Adrenal gland (tissue), 5 donors: Measurements from ENCODE around the gene HOXD4.
A peak's percentile ranks its signal among the peaks of the same experiment; 100 is the strongest.

Experiments used
- CTCF ChIP-seq, 6 experiments: fragments of 450-650 bp in 4 of 6; fragments of 200-600 bp in 2 of 6; sonication (generic) in 1 of 6; IDR thresholded peaks; 1 replicate in 5 of 6; 2 replicates in 1 of 6; pipeline versions ENCODE4 v1.5.1 to v1.8.0; 2016 to 2021; ENCODE audit warnings: antibody characterized with exemption in 6 of 6, mild to moderate bottlenecking in 2 of 6, moderate library complexity in 1 of 6
- POLR2A ChIP-seq, 2 donors: fragments of 450-650 bp; IDR thresholded peaks; one replicate each; pipeline ENCODE4 v1.6.1; 2017; ENCODE audit warnings: antibody characterized with exemption in 2 of 2, mild to moderate bottlenecking in 2 of 2, moderate library complexity in 1 of 2
- donor health status: DM: no; HTN: no; CAD: no.

DNA sequence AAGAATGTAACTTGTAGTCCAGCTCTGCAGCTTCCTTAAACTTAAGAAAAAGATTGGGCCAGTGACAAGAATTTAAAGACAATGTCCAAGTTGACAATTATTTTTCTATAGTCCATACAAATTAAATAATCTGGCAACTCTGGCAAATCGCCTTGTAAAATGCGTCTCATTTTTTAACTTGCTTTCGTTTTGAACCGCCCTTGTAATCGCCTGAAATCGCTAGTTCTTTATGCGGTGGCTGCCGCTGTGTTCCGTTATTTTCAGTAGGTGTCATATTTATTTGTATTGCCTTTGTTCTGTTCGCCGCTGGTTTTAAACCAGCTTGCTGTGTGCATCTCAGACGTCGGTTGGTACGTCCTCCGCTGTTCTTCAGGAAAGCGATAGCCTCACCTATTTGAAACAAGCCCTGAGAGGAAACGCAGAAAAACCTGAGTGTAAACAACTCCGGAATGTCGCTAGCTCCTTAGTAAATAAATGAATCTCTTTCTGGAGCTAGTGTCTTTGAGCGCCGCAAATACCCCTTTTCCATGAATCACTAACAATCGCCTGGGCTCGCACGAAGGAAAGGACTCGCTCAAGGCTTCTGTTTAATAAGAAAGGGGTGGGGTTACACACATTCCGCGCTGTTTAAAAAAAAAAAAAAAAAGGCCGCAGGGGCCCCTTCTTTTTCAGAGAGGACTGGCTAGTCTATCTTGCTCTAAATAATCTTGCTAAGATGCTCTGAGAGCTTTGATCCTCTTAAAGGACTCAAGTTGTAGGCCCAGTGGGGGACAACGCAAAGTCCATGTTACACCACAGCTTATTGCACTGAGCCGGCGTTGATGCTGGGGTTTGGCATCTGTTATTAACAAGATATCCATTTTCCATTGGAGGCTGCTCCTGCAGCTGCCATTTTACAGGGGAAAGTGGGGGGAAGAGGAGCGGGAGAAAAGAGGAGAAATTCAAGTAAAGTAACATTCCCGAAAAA is 18.9 kb upstream of the HOXD4 start:
- TF ChIP-seq CTCF (IDR thresholded peaks at IDR 0.05) (no peak), POLR2A (IDR thresholded peaks at IDR 0.05) (peak in 1 of 2 donors; percentile 12)
